Pancreas (tissue), 10 donors: ENCODE results near the gene SULT2B1. TPM values are rescaled to one million over a fixed set of nuclear protein-coding genes. Genes with fewer than 3 reads are reported as not detected.

ENCODE experiments used
- ATAC-seq, 4 donors: fragments of 200-7000 bp; cut with Tn5 transposase; one replicate each; pipeline versions ENCODE4 v1.8.0 to v1.9.1; 2020; ENCODE audit warnings: mild to moderate bottlenecking in 4 of 4, moderate library complexity in 4 of 4
- DNase-seq, 6 donors: peaks; one replicate each; pipeline ENCODE4 v3.0.0-alpha.2; 2020
- FAIRE-seq: peaks from 2 replicates; lab custom pipeline; 2012; peaks lifted over from hg19 to GRCh38; lab: Jason Lieb, UNC
- H3K27ac ChIP-seq, 4 donors: fragments of 200-600 bp; sonication (generic); 1 replicate in 3 of 4; 2 replicates in 1 of 4; pipeline versions ENCODE4 v1.5.0 to v1.8.0; 2020
- H3K27me3 ChIP-seq, 4 donors: fragments of 200-600 bp; one replicate each; pipeline ENCODE4 v1.8.0; 2021
- H3K36me3 ChIP-seq, 3 donors: fragments of 200-600 bp; sonication (generic) in 1 of 3; one replicate each; pipeline versions ENCODE4 v1.5.0 to v1.8.0; 2020 to 2021
- H3K4me1 ChIP-seq, 3 donors: fragments of 200-600 bp; one replicate each; pipeline ENCODE4 v1.8.0; 2021
- H3K4me3 ChIP-seq, 4 donors: fragments of 200-600 bp; sonication (generic) in 2 of 4; one replicate each; pipeline versions ENCODE4 v1.5.0 to v1.8.0; 2020 to 2021
- H3K9me3 ChIP-seq, 4 donors: fragments of 200-600 bp; one replicate each; pipeline ENCODE4 v1.8.0; 2021
- CTCF ChIP-seq, 4 donors: fragments of 200-600 bp; sonication (generic) in 3 of 4; IDR thresholded peaks; one replicate each; pipeline versions ENCODE4 v1.5.0 to v1.8.0; 2021; ENCODE audit warnings: antibody characterized with exemption in 4 of 4
- WGBS, 2 donors: extraction: QIAGEN DNeasy Blood & Tissue Kit; methylation state at CpG; one replicate each; pipeline ENCODE4 v1.1.7; 2013; 5-methylcytosine and 5-hydroxymethylcytosine counted together
- intact Hi-C, 3 donors: fragments of 100-400 bp; cut with DNase I; formaldehyde crosslinking; loops; one replicate each; pipeline versions ENCODE4 v1.11.1 to v1.14.2; 2022
- polyA plus RNA-seq, 2 donors: library from polyadenylated mRNA; stranded (reverse); fragments of 200-250 nt; gene quantifications; one replicate each; pipeline ENCODE4 v1.2.3, GENCODE V29; 2013
- total RNA-seq, 6 donors: library from RNA; stranded (reverse); fragmentation: NEBNext Ultra II Directional in 4 of 6; extraction: Animal tissue kit (Norgen Biotek cat#: 25700) in 4 of 6; gene quantifications; one replicate each; pipeline versions ENCODE4 v1.2.1 to v1.2.4, GENCODE V29; 2021 to 2023
- donor health status: healthy with polysubstance abuse.
- donor health status: DM: no; HTN: no; CAD: no; lungs with moderate emphysema.
- donor health status: DM: no; HTN: no; CAD: no.
- donor health status: control.
- donor health status: control.
- donor health status: Bipolar disorder and iron deficiency.
- donor health status: DM: yes; HTN: yes; CAD: no.
- donor health status: DM: no; HTN: no; CAD: no.
- donor health status: DM: no; HTN: no; CAD: no.
- donor health status: DM: yes; HTN: yes; CAD: no.

SULT2B1 gene
- total and polyA plus RNA-seq, 8 donors, result 0.32 to 1.7 (median 0.62) TPM; not detected in 1

GRCh38 chr19:48644355-48644754, 92.4 kb downstream of the SULT2B1 start:
- intact Hi-C loops, result loop anchor here in 1 of 3 donors (10.0 kb wide), 1 partner anchor 200 kb away; no protein-coding TSS in a partner anchor
- DNase-seq (no peak), ATAC-seq (no peak), FAIRE-seq (no peak)
- Histone ChIP-seq H3K27me3 (no peaks in the 10 kb centered on the region), H3K4me1 (peaks cover 0 to 3% (median 0%) of the 10 kb centered on the region in 3 donors), H3K4me3 (no peak overlapping the region), H3K9me3 (no peaks in the 10 kb centered on the region), H3K36me3 (no peaks in the 10 kb centered on the region), H3K27ac (no peak overlapping the region)
- 64 to 65% methylated on average over 4 of the region's 4 CpGs for WGBS, 2 donors
- TF ChIP-seq CTCF (IDR thresholded peaks at IDR 0.05), result no peak

GRCh38 chr19:48644839-48645619, 93.1 kb downstream of the SULT2B1 start:
- H3K4me3 ChIP-seq, result peak overlapping the region; percentile 3 to 52 (median 33)
- FAIRE-seq, result no peak

GRCh38 chr19:48645620-48646000, 93.6 kb downstream of the SULT2B1 start:
- DNase-seq, result no peak
- no peak for TF ChIP-seq CTCF (IDR thresholded peaks at IDR 0.05)
- intact Hi-C loops, result loop anchor here in 1 of 3 donors (10.0 kb wide), 1 partner anchor 199 kb away; no protein-coding TSS in a partner anchor
- H3K9me3 ChIP-seq, result no peaks in the 10 kb centered on the region
- peak overlapping the region; percentile 56 to 86 (median 79) for H3K27ac ChIP-seq
- no peaks in the 10 kb centered on the region for H3K36me3 ChIP-seq
- FAIRE-seq, result no peak
- no peaks in the 10 kb centered on the region for H3K27me3 ChIP-seq
- peaks cover 0 to 3% (median 0%) of the 10 kb centered on the region in 3 donors for H3K4me1 ChIP-seq
- 0 to 2% methylated on average over 6 of the region's 6 CpGs for WGBS, 2 donors
- peak in 3 of 4 donors; percentile 6 to 10 (median 8) for ATAC-seq
- peak overlapping the region; percentile 15 to 52 (median 36) for H3K4me3 ChIP-seq

More at GRCh38 chr19:48644839-48645619, 93.1 kb downstream of the SULT2B1 start:
- peaks cover 0 to 3% (median 0%) of the 10 kb centered on the region in 3 donors for H3K4me1 ChIP-seq
- ATAC-seq (peak; percentile 68 to 84 (median 78)), DNase-seq (peak in 5 of 6 donors; percentile 68 to 85 (median 75))
- intact Hi-C loops, result loop anchor here in 1 of 3 donors (10.0 kb wide), 1 partner anchor 200 kb away; no protein-coding TSS in a partner anchor
- 2 to 3% methylated on average over 19 to 25 of the region's 25 CpGs for WGBS, 2 donors
- H3K27me3 ChIP-seq, result no peaks in the 10 kb centered on the region
- no peak for TF ChIP-seq CTCF (IDR thresholded peaks at IDR 0.05)
- peak overlapping the region; percentile 30 to 86 (median 79) for H3K27ac ChIP-seq
- H3K9me3 ChIP-seq, result no peaks in the 10 kb centered on the region
- H3K36me3 ChIP-seq, result no peaks in the 10 kb centered on the region

- no peak for FAIRE-seq
- Histone ChIP-seq H3K36me3 (no peaks in the 10 kb centered on the region), H3K9me3 (no peaks in the 10 kb centered on the region), H3K4me3 (peak within 1 kb of the TSS; percentile 15 to 52 (median 36)), H3K27ac (peak within 1 kb of the TSS; percentile 56 to 86 (median 79)), H3K4me1 (peaks cover 0 to 3% (median 0%) of the 10 kb centered on the region in 3 donors), H3K27me3 (no peaks in the 10 kb centered on the region)
- peak; percentile 88 to 97 (median 92) for DNase-seq
- WGBS, 2 donors, result 1 to 2% methylated on average over 22 to 33 of the region's 33 CpGs
- peak; percentile 73 to 86 (median 84) for TF ChIP-seq CTCF (IDR thresholded peaks at IDR 0.05)
- ATAC-seq, result peak; percentile 88 to 95 (median 91)
- intact Hi-C loops, result loop anchor here in 1 of 3 donors (10.0 kb wide), 1 partner anchor 199 kb away; no protein-coding TSS in a partner anchor
Measured at GRCh38 chr19:48646001-48646721, 94.2 kb downstream of the SULT2B1 start, which contains the start of gene CA11. TSS of gene CA11 (minus strand) at chr19:48646187. CDS start at chr19:48645632, 555 bp downstream.
